Neutrophil (primary cell): ENCODE measurements around the gene INSC.
"Not testable (repeated sequence)": the region's sequence is repeated elsewhere in the genome, so short reads cannot be mapped to it uniquely, and the experiment has no call there.

Experiments
- H3K27ac ChIP-seq: fragments of 200-600 bp; sonication (generic); 2 replicates; pipeline ENCODE4 v1.5.1; 2016; ENCODE audit warnings: mild to moderate bottlenecking, moderate library complexity
- H3K27me3 ChIP-seq: fragments of 200-600 bp; sonication (generic); 2 replicates; pipeline ENCODE4 v1.6.0; 2016; ENCODE audit warnings: mild to moderate bottlenecking
- H3K36me3 ChIP-seq: fragments of 200-600 bp; sonication (generic); 2 replicates; pipeline ENCODE4 v1.5.1; 2017
- H3K4me1 ChIP-seq, 2 experiments: fragments of 200-600 bp in 1 of 2; sonication (generic) in 1 of 2; 1 replicate in 1 of 2; 2 replicates in 1 of 2; pipeline versions ENCODE4 v1.5.1 to v1.6.1; 2013 to 2016; ENCODE audit warnings: low read depth in 1 of 2, low read length in 1 of 2, mild to moderate bottlenecking in 1 of 2, moderate library complexity in 1 of 2; ENCODE audit not compliant: control insufficient read depth in 1 of 2, insufficient read depth in 1 of 2
- H3K4me3 ChIP-seq, 2 experiments: fragments of 200-600 bp in 1 of 2; sonication (generic) in 1 of 2; 1 replicate in 1 of 2; 2 replicates in 1 of 2; pipeline ENCODE4 v1.5.1; 2013 to 2016; ENCODE audit warnings: low read depth in 1 of 2, low read length in 1 of 2, mild to moderate bottlenecking in 1 of 2, moderate library complexity in 1 of 2
- H3K9me3 ChIP-seq: fragments of 200-600 bp; sonication (generic); 2 replicates; pipeline ENCODE4 v1.5.1; 2016
- TF ChIP-seq, protein P1 (sequence below): fragments of 200-600 bp; sonication (generic); IDR thresholded peaks from 2 replicates; pipeline ENCODE4 v1.5.1; 2016; ENCODE audit warnings: antibody characterized with exemption

The INSC gene, protein sequence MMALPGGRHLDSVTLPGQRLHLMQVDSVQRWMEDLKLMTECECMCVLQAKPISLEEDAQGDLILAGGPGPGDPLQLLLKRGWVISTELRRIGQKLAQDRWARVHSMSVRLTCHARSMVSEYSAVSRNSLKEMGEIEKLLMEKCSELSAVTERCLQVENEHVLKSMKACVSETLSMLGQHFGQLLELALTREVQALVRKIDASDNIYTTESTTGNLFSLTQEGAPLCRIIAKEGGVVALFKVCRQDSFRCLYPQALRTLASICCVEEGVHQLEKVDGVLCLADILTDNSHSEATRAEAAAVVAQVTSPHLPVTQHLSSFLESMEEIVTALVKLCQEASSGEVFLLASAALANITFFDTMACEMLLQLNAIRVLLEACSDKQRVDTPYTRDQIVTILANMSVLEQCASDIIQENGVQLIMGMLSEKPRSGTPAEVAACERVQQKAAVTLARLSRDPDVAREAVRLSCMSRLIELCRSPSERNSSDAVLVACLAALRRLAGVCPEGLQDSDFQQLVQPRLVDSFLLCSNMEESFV

DNA sequence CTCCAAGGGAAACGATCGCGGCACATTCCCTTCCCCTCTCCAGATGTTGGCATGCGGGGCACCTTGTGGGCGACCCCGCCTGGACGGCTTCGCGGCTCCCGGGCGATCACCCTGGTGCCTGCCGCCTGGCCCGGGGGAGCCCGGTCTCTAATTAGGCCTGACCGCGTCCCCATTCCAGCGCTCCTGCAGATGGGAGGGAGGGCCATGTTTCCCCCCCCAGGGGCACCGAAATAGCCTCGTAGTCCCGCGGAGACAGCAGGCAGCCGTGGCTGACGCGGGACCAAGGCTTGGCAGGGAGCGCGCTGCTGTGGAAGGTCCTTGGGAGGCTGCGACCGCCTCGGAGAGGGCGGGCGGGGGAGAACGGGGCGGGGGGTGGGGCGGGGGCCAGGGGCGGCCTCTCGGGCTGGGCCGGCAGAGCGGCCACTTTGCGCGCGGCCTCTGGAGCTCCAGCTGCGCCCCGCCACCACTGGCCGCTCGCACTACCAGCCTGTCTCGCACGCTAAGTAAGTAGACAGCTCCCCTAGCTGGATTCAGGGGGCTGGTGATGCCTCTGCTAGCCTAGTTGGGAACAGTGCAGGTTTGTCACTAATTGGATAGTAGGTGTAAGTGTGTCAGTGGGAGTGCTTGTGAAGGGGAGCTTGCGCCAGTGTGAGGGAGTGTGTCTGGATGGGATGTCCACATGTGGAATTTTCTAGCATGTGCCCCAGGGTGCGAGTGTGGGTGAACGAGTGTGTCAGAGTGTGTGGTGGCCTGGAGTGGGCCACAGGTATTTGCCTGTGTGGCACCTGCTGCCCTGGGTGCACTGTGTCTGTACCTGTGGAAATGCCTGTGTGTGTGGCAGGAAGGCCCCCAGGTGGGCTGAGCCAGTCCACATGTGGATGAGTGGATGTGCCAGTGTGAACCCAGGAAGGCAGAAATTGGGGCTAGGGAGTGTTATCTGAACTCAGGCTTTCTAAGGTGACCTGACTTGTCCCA, at the start of gene INSC:
Gene INSC (plus strand): TSS at position 423 of the 975 bp plus-strand sequence. CDS start 34,252 bp downstream, outside the sequence.
- H3K27ac ChIP-seq, result peak within 1 kb of the TSS; percentile 50
- no peaks in the 10 kb centered on the region for H3K9me3 ChIP-seq
- peaks cover 25 to 27% of the 10 kb centered on the region in 2 experiments for H3K4me1 ChIP-seq
- TF ChIP-seq, protein P1, sequence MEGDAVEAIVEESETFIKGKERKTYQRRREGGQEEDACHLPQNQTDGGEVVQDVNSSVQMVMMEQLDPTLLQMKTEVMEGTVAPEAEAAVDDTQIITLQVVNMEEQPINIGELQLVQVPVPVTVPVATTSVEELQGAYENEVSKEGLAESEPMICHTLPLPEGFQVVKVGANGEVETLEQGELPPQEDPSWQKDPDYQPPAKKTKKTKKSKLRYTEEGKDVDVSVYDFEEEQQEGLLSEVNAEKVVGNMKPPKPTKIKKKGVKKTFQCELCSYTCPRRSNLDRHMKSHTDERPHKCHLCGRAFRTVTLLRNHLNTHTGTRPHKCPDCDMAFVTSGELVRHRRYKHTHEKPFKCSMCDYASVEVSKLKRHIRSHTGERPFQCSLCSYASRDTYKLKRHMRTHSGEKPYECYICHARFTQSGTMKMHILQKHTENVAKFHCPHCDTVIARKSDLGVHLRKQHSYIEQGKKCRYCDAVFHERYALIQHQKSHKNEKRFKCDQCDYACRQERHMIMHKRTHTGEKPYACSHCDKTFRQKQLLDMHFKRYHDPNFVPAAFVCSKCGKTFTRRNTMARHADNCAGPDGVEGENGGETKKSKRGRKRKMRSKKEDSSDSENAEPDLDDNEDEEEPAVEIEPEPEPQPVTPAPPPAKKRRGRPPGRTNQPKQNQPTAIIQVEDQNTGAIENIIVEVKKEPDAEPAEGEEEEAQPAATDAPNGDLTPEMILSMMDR, result no peak
- peaks cover 15% of the 10 kb centered on the region for H3K27me3 ChIP-seq
- no peaks in the 10 kb centered on the region for H3K36me3 ChIP-seq
- H3K4me3 ChIP-seq, result peak within 1 kb of the TSS; percentile 46 to 51

DNA sequence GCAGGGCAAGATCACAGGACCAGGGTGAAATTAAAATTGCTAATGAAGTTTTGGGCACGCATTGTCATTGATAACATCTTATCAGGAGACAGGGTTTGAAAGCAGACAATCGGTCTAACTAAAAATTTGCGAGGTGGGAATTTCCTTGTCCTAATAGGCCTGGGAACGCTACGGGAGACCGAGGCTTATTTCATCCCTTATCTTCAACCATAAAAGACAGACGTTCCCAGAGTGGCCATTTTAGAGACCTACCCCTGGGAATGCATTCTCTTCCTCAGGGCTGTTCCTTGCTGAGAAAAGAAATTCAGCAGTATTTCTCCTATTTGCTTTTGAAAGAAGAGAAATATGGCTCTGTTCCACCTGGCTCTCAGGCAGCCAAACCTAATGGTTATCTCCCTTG, 45.0 kb upstream of the INSC start:
- H3K9me3 ChIP-seq, H3K27ac ChIP-seq, H3K4me3 ChIP-seq, H3K36me3 ChIP-seq: not testable (repeated sequence)
- Histone ChIP-seq H3K27me3 (peaks cover 65% of the 10 kb centered on the region), H3K4me1 (peaks cover 9 to 12% of the 10 kb centered on the region in 2 experiments)

DNA sequence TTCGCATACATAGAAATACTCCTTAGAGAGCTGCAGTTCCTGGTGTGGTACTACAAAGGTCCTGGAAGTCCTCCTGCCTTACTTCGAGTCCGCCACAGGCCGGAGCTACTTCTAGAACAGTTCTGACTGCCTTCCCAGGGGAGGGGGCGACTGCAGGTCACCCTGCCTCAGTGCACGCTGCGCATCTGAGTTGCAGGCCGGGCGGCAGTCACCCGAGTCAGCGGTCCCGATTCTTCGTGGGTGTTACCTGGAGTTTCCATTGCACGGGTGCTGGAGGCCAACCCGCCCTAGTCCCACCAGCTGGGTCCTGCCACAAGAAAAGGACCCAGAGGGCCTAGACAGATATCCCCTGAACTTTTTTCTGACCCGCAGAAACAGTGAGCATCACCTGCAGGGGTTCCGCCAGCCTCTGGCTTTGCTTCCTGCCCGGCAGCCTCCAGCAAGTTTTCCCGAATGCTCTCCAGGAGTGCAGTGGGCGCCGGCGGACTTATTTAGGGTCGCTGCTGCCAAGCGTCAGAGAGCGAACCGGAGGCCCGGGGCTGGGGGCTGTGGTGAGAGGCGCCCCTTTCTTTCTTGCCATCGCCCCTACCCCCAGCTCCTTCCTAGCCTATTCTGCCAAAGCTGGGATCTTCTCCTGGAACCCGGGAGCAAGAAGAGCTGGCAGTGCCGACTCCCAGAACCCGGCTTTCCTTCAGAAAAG, 43.0 kb upstream of the INSC start:
- Histone ChIP-seq H3K36me3 (no peaks in the 10 kb centered on the region), H3K9me3 (no peaks in the 10 kb centered on the region), H3K27me3 (peaks cover 67% of the 10 kb centered on the region), H3K27ac (no peak overlapping the region), H3K4me1 (peaks cover 11 to 12% of the 10 kb centered on the region in 2 experiments), H3K4me3 (no peak overlapping the region)
- TF ChIP-seq, protein P1, result no peak

DNA sequence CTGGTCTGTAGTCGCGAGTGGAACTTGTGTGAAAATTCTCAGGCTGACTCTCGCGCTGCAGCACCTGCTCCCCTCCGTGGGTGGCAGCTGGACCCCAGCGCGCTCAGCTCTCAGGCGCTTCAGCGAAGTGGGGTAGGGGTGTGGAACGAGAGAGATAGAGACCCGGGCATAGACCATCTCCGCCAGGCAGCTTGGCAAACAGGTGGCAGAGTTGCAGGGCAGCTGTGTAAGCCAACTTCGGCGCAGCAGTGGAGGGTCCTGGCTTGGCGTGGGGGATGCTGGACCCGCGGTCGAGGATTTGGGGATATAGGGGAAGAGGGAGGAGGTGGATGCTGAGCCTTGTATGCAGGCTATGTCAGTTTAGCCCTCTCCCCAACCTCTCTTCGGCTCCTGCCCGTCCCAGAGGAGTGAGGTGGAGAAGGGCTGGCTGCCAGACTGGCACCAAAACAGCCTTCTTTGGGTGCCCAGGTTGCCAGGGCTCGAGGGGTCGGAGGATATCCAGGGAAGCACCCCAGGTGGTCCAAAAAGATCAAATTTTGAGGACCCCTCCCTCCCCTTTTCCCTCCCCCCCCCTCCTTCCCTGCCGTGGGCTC, 42.1 kb upstream of the INSC start:
- H3K27me3 ChIP-seq, result peaks cover 71% of the 10 kb centered on the region
- H3K9me3 ChIP-seq, result no peaks in the 10 kb centered on the region
- no peak overlapping the region for H3K27ac ChIP-seq
- H3K4me1 ChIP-seq, result peaks cover 11 to 12% of the 10 kb centered on the region in 2 experiments
- no peaks in the 10 kb centered on the region for H3K36me3 ChIP-seq
- TF ChIP-seq, protein P1, result no peak
- no peak overlapping the region for H3K4me3 ChIP-seq

DNA sequence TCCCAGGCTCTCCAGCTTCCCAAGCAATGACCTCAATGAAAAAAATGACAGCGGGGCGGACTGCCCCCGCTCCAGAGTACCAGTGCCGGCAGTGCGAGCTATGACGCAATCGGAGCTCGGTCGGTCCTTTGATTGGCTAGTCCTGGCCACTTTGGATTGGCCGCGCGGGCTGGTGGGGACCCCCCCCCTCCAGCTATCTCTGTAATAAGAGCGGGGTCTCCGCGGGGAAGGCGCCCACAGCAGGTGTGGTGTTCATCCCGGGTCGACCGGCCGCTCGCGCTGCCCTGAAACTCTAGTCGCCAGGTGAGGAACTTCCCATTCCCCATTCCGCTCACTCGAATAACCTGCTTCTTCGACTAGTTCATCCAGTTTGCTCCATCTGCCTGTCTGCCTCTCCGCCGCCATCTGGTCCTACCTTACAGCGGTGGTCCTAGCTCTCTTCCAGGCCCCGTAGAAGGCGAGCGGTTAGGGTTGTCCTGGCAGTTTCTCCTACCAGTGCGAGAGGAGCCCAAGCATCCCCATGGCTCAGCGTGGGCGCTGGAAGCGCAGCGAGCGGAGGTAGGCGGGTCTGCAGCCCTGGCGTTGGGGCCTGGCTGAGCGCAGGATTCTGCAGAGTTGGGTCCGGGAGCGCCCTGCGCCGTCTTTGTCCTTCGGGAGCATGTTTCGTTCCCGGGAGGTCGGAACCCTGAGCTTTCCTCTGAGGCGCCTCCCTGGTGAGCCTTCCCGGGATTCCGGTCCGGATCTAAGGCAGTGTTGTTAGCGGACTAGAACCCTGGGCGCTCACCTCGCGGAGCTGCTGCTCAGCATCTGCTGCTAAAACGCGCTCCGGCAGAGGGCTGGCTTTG, 41.1 kb upstream of the INSC start, which contains the start of gene CALCB:
Gene CALCB (plus strand): TSS at position 233 of the 845 bp plus-strand sequence. CDS start 1,126 bp downstream, outside the sequence.
- no peak within 1 kb of the TSS for H3K4me3 ChIP-seq
- peaks cover 11 to 12% of the 10 kb centered on the region in 2 experiments for H3K4me1 ChIP-seq
- TF ChIP-seq, protein P1, result no peak
- no peaks in the 10 kb centered on the region for H3K9me3 ChIP-seq
- no peaks in the 10 kb centered on the region for H3K36me3 ChIP-seq
- H3K27me3 ChIP-seq, result peaks cover 73% of the 10 kb centered on the region
- H3K27ac ChIP-seq, result no peak within 1 kb of the TSS
